ENCODE results near the gene CIDEB.

Gene CIDEB

GRCh38 chr14:24279301-24280186 is 28.2 kb downstream of the CIDEB start (continued):
- TF ChIP-seq TSHZ2 (CRISPR knock-in tag; IDR thresholded peaks at IDR 0.05): no peak
- TF ChIP-seq ZC3H10 (CRISPR knock-in tag; IDR thresholded peaks at IDR 0.05): no peak
- TF ChIP-seq TOX (CRISPR knock-in tag; IDR thresholded peaks at IDR 0.05; ENCODE audit: borderline replicate concordance): no peak
- no peak for TF ChIP-seq ZNF8 (CRISPR knock-in tag; IDR thresholded peaks at IDR 0.05)
- no peak for TF ChIP-seq BACH2 (CRISPR knock-in tag; IDR thresholded peaks at IDR 0.05; ENCODE audit: borderline replicate concordance)
- TF ChIP-seq PPARA (CRISPR knock-in tag; IDR thresholded peaks at IDR 0.05; ENCODE audit: borderline replicate concordance): no peak

DNA sequence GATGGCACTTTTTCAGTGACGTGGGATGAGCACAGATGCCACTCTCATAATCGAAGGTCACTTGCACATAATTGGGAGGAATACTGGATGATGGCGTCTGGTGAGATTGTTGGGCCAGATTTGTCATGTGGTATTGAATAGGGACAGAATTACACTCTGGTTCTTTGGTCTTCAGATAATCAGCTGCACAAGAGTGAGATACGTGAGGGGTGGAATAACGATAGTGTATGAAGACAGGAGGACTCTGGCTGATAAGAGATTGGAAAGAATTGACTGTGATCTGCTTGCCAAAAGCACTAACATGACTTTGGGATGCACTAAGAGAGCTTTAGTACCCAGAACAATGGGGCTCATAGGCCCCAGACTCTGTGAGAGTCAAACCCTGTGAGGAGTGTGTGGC is 29.4 kb downstream of the CIDEB start:
- ATAC-seq: no peak
- no peak for TF ChIP-seq SNAI2 (CRISPR knock-in tag; IDR thresholded peaks at IDR 0.05)
- no peak for TF ChIP-seq PATZ1 (CRISPR knock-in tag; IDR thresholded peaks at IDR 0.05; ENCODE audit: borderline replicate concordance)
- TF ChIP-seq OSR1 (CRISPR knock-in tag; IDR thresholded peaks at IDR 0.05): no peak
- no peak for TF ChIP-seq ZNF565 (CRISPR knock-in tag; conservative IDR thresholded peaks at IDR 0.05; ENCODE audit: low read depth)
- TF ChIP-seq ARNTL (CRISPR knock-in tag; IDR thresholded peaks at IDR 0.05; ENCODE audit: borderline replicate concordance, low read depth): no peak
- TF ChIP-seq BACH2 (CRISPR knock-in tag; IDR thresholded peaks at IDR 0.05; ENCODE audit: borderline replicate concordance): no peak
- TF ChIP-seq TSHZ2 (CRISPR knock-in tag; IDR thresholded peaks at IDR 0.05): no peak
- no peak for TF ChIP-seq ZFP3 (CRISPR knock-in tag; IDR thresholded peaks at IDR 0.05)
- TF ChIP-seq ZNF8 (CRISPR knock-in tag; IDR thresholded peaks at IDR 0.05): no peak
- no peak for TF ChIP-seq TCF4 (CRISPR knock-in tag; IDR thresholded peaks at IDR 0.05; ENCODE audit: borderline replicate concordance)
- TF ChIP-seq ISL1 (CRISPR knock-in tag; IDR thresholded peaks at IDR 0.05): no peak
- no peak for TF ChIP-seq RARB (CRISPR knock-in tag; IDR thresholded peaks at IDR 0.05)
- no peak for TF ChIP-seq PPARA (CRISPR knock-in tag; IDR thresholded peaks at IDR 0.05; ENCODE audit: borderline replicate concordance)
- no peak for TF ChIP-seq ZNF70 (CRISPR knock-in tag; IDR thresholded peaks at IDR 0.05)
- TF ChIP-seq CREB5 (CRISPR knock-in tag; IDR thresholded peaks at IDR 0.05; ENCODE audit: low read depth): no peak
- TF ChIP-seq, protein P1, sequence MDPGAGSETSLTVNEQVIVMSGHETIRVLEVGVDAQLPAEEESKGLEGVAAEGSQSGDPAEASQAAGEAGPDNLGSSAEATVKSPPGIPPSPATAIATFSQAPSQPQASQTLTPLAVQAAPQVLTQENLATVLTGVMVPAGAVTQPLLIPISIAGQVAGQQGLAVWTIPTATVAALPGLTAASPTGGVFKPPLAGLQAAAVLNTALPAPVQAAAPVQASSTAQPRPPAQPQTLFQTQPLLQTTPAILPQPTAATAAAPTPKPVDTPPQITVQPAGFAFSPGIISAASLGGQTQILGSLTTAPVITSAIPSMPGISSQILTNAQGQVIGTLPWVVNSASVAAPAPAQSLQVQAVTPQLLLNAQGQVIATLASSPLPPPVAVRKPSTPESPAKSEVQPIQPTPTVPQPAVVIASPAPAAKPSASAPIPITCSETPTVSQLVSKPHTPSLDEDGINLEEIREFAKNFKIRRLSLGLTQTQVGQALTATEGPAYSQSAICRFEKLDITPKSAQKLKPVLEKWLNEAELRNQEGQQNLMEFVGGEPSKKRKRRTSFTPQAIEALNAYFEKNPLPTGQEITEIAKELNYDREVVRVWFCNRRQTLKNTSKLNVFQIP (CRISPR knock-in tag; IDR thresholded peaks at IDR 0.05; ENCODE audit: borderline replicate concordance, low read depth): no peak
- TF ChIP-seq ZC3H10 (CRISPR knock-in tag; IDR thresholded peaks at IDR 0.05): no peak
- no peak for TF ChIP-seq GLIS3 (CRISPR knock-in tag; IDR thresholded peaks at IDR 0.05)
